Measurements from ENCODE around the gene NUTF2. TPM values are rescaled to one million over a fixed set of nuclear protein-coding genes. Genes with fewer than 3 reads are reported as not detected.

Gene NUTF2
- total RNA-seq, 1 experiment from 2014 or later = 200 TPM

- no peak for TF ChIP-seq FOXJ3 (CRISPR knock-in tag; IDR thresholded peaks at IDR 0.05; ENCODE audit: borderline replicate concordance)
- TF ChIP-seq ATF3 (CRISPR knock-in tag; conservative IDR thresholded peaks at IDR 0.05) = no peak
- TF ChIP-seq USF2 (CRISPR knock-in tag; IDR thresholded peaks at IDR 0.05) = no peak
- TF ChIP-seq RELA (CRISPR knock-in tag; IDR thresholded peaks at IDR 0.05; ENCODE audit: borderline replicate concordance) = no peak
- TF ChIP-seq CDX4 (CRISPR knock-in tag; IDR thresholded peaks at IDR 0.05; ENCODE audit: borderline replicate concordance) = no peak
Measured at GRCh38 chr16:67811899-67812298, 34.8 kb upstream of the NUTF2 start (continued).

GRCh38 chr16:67814567-67814966 is 32.2 kb upstream of the NUTF2 start:
- DNase-seq (ENCODE audit: low spot score) (no peak), ATAC-seq (no peak)
- no peaks in the 10 kb centered on the region for H3K27me3 Mint-ChIP-seq (ENCODE audit: low read depth)
- no peak overlapping the region for H3K4me3 Mint-ChIP-seq
- TF ChIP-seq PRRX2 (CRISPR knock-in tag; IDR thresholded peaks at IDR 0.05) (no peak), ZNF532 (CRISPR knock-in tag; IDR thresholded peaks at IDR 0.05; ENCODE audit: borderline replicate concordance) (no peak), TCF7 (CRISPR knock-in tag; IDR thresholded peaks at IDR 0.05; ENCODE audit: low read depth) (no peak), HMGA2 (CRISPR knock-in tag; IDR thresholded peaks at IDR 0.05) (no peak), NFATC4 (CRISPR knock-in tag; IDR thresholded peaks at IDR 0.05) (no peak), PRDM15 (CRISPR knock-in tag; IDR thresholded peaks at IDR 0.05) (no peak), CBFB (CRISPR knock-in tag; IDR thresholded peaks at IDR 0.05; ENCODE audit: low read depth) (no peak), ATF1 (CRISPR knock-in tag; IDR thresholded peaks at IDR 0.05) (no peak), EMX1 (CRISPR knock-in tag; IDR thresholded peaks at IDR 0.05) (no peak), ARID4B (CRISPR knock-in tag; IDR thresholded peaks at IDR 0.05; ENCODE audit: borderline replicate concordance) (no peak), JAZF1 (CRISPR knock-in tag; IDR thresholded peaks at IDR 0.05) (no peak), GABPB1 (CRISPR knock-in tag; IDR thresholded peaks at IDR 0.05) (no peak), TEAD4 (CRISPR knock-in tag; IDR thresholded peaks at IDR 0.05) (no peak), TEAD1 (CRISPR knock-in tag; IDR thresholded peaks at IDR 0.05) (no peak), SP1 (CRISPR knock-in tag; conservative IDR thresholded peaks at IDR 0.05) (no peak), ATF3 (CRISPR knock-in tag; conservative IDR thresholded peaks at IDR 0.05) (no peak)
- H3K9me3 Mint-ChIP-seq = no peaks in the 10 kb centered on the region
- no peak overlapping the region; the same call in 1 of the 2 replicates for H3K27ac Mint-ChIP-seq
- ChIA-PET POLR2A (no interaction called here), CTCF (interaction anchor here (1.1 to 3.4 kb wide), 4 partner anchors 7 to 142 kb away, joined by 4 to 126 read pairs (median 32); partner anchors contain the start of genes RANBP10 and TSNAXIP1)
- no peaks in the 10 kb centered on the region for H3K36me3 Mint-ChIP-seq
- H3K4me1 Mint-ChIP-seq = no peaks in the 10 kb centered on the region

All from WTC11 (cell line).